CD4-positive, CD25-positive, alpha-beta regulatory T cell (primary cell): ENCODE results near the gene TACC3. TPM values are rescaled to one million over a fixed set of nuclear protein-coding genes. Genes with fewer than 3 reads are reported as not detected.

Source experiments
- ATAC-seq, 2 donors: fragments of 150-1000 bp; cut with Tn5 transposase; one replicate each; pipeline ENCODE4 v1.10.0; 2021; ENCODE audit warnings: low read depth in 2 of 2, moderate number of reproducible peaks in 2 of 2, moderate library complexity in 1 of 2
- DNase-seq, 3 donors: peaks; one replicate each; pipeline versions ENCODE4 v3.0.0 to v3.0.0-alpha.2; 2012 to 2022; ENCODE audit warnings: mixed read lengths in 1 of 3
- H3K27ac ChIP-seq: one replicate; pipeline ENCODE4 v1.7.0; 2013; ENCODE audit warnings: mild to moderate bottlenecking, low read length; ENCODE audit not compliant: insufficient read depth, poor library complexity, severe bottlenecking
- H3K27me3 ChIP-seq: one replicate; pipeline ENCODE4 v1.7.0; 2013; ENCODE audit warnings: low read length; ENCODE audit not compliant: control insufficient read depth, insufficient read depth
- H3K36me3 ChIP-seq: one replicate; pipeline ENCODE4 v1.7.0; 2013; ENCODE audit warnings: mild to moderate bottlenecking, low read length, moderate library complexity; ENCODE audit not compliant: control insufficient read depth, insufficient read depth
- H3K4me1 ChIP-seq: 2 replicates; pipeline ENCODE4 v1.7.0; 2013; ENCODE audit warnings: mild to moderate bottlenecking, low read length; ENCODE audit not compliant: insufficient read depth, control insufficient read depth, poor library complexity, severe bottlenecking
- H3K4me3 ChIP-seq: one replicate; pipeline ENCODE4 v1.7.0; 2013; ENCODE audit warnings: low read depth, mild to moderate bottlenecking, low read length, moderate library complexity
- H3K9me3 ChIP-seq, 2 experiments: 1 replicate in 1 of 2; 2 replicates in 1 of 2; pipeline ENCODE4 v1.7.0; 2013; ENCODE audit warnings: low read length in 2 of 2, mild to moderate bottlenecking in 1 of 2, moderate library complexity in 1 of 2; ENCODE audit not compliant: control insufficient read depth in 2 of 2
- H3K27ac Mint-ChIP-seq, 3 donors: one replicate each; pipeline ENCODE4 v1.8.0; 2020 to 2022; ENCODE audit warnings: mild to moderate bottlenecking in 3 of 3, mixed read lengths in 3 of 3, moderate library complexity in 2 of 3
- H3K27me3 Mint-ChIP-seq: one replicate; pipeline ENCODE4 v1.8.0; 2022; ENCODE audit warnings: mild to moderate bottlenecking, mixed read lengths
- H3K36me3 Mint-ChIP-seq: one replicate; pipeline ENCODE4 v1.8.0; 2020; ENCODE audit warnings: mixed read lengths
- H3K4me1 Mint-ChIP-seq, 4 donors: one replicate each; pipeline ENCODE4 v1.8.0; 2020 to 2022; ENCODE audit warnings: mixed read lengths in 4 of 4, mild to moderate bottlenecking in 1 of 4
- H3K4me3 Mint-ChIP-seq, 4 donors: one replicate each; pipeline ENCODE4 v1.8.0; 2020 to 2022; ENCODE audit warnings: mild to moderate bottlenecking in 4 of 4, mixed read lengths in 4 of 4, moderate library complexity in 3 of 4
- H3K9me3 Mint-ChIP-seq, 7 donors: one replicate each; pipeline ENCODE4 v1.8.0; 2020 to 2022; ENCODE audit warnings: mixed read lengths in 7 of 7, mild to moderate bottlenecking in 3 of 7, moderate library complexity in 2 of 7
- polyA plus RNA-seq, 4 donors: library from polyadenylated mRNA; unstranded; fragments of 300-500 nt; fragmentation: Illumina TruSeq; gene quantifications; one replicate each; pipeline ENCODE4 v1.2.3, GENCODE V29; 2021
- total RNA-seq: library from RNA; stranded (reverse); gene quantifications from one replicate; pipeline ENCODE4 v1.2.3, GENCODE V29; 2022

The TACC3 gene
- total and polyA plus RNA-seq, 5 donors from 2014 or later, result 62.0 to 111 (median 68.8) TPM

DNA sequence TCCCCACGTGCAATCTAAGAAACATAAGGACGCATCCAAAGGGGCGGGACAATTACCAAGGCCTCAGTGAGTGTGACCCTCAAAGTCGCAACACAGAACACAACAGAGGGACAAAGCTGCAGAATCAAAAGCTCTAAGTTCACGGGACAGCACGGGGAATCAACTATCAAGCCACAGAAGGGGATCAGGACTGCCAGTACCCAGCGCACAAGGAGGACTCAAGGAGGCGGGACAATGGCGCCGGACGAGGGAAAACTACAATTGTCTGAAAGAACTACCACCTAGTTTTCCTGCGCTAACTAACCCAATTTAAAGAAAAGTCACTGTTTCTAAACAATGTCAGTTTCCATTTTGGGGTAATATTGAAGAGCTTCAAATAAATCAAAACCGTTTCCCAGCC lies 38.5 kb upstream of the TACC3 start:
- Histone ChIP-seq H3K9me3 (no peaks in the 10 kb centered on the region), H3K27me3 (no peaks in the 10 kb centered on the region), H3K27ac (peak overlapping the region; percentile 57), H3K36me3 (no peaks in the 10 kb centered on the region), H3K4me3 (peak overlapping the region; percentile 90), H3K4me1 (peaks cover 18% of the 10 kb centered on the region)
- Mint-ChIP-seq H3K9me3 (no peaks in the 10 kb centered on the region), H3K4me3 (peak overlapping the region; percentile 91 to 96 (median 92)), H3K36me3 (no peaks in the 10 kb centered on the region), H3K4me1 (peaks cover 6 to 17% (median 9%) of the 10 kb centered on the region in 4 donors), H3K27ac (peak overlapping the region in 2 of 3 donors; percentile 79 to 95), H3K27me3 (no peaks in the 10 kb centered on the region)
- ATAC-seq (no peak), DNase-seq (no peak)

GRCh38 chr4:1683261-1683735 lies 38.0 kb upstream of the TACC3 start:
- Histone ChIP-seq H3K9me3 (no peaks in the 10 kb centered on the region), H3K36me3 (no peaks in the 10 kb centered on the region), H3K27me3 (no peaks in the 10 kb centered on the region), H3K27ac (peak overlapping the region; percentile 57), H3K4me1 (peaks cover 18% of the 10 kb centered on the region), H3K4me3 (peak overlapping the region; percentile 90)
- no peaks in the 10 kb centered on the region for H3K27me3 Mint-ChIP-seq
- ATAC-seq, result no peak
- H3K36me3 Mint-ChIP-seq, result no peaks in the 10 kb centered on the region
- H3K4me3 Mint-ChIP-seq, result peak overlapping the region; percentile 91 to 96 (median 92)
- peak overlapping the region; percentile 63 to 95 (median 79) for H3K27ac Mint-ChIP-seq
- H3K9me3 Mint-ChIP-seq, result no peaks in the 10 kb centered on the region
- peaks cover 6 to 17% (median 9%) of the 10 kb centered on the region in 4 donors for H3K4me1 Mint-ChIP-seq
- DNase-seq, result peak in 1 of 3 donors; percentile 48

- peak; percentile 87 to 91 (median 88) for DNase-seq
- H3K27me3 ChIP-seq, result no peaks in the 10 kb centered on the region
- H3K4me3 ChIP-seq, result peak within 1 kb of the TSS; percentile 90
- no peaks in the 10 kb centered on the region for H3K9me3 ChIP-seq
- Mint-ChIP-seq H3K4me1 (peaks cover 6 to 17% (median 9%) of the 10 kb centered on the region in 4 donors), H3K4me3 (peak within 1 kb of the TSS; percentile 91 to 96 (median 92)), H3K27me3 (no peaks in the 10 kb centered on the region), H3K9me3 (no peaks in the 10 kb centered on the region), H3K27ac (peak within 1 kb of the TSS; percentile 63 to 95 (median 79)), H3K36me3 (no peaks in the 10 kb centered on the region)
- peak; percentile 90 to 93 for ATAC-seq
- peaks cover 18% of the 10 kb centered on the region for H3K4me1 ChIP-seq
- H3K36me3 ChIP-seq, result no peaks in the 10 kb centered on the region
- peak within 1 kb of the TSS; percentile 57 for H3K27ac ChIP-seq
These were observed 37.4 kb upstream of the TACC3 start, which contains the start of gene FAM53A for GRCh38 chr4:1683736-1684505. TSS of gene FAM53A (minus strand) at chr4:1684313. CDS start at chr4:1668741, 15,572 bp downstream.

GRCh38 chr4:1684506-1685234 lies 36.7 kb upstream of the TACC3 start:
- ATAC-seq (no peak), DNase-seq (no peak)
- peaks cover 6 to 17% (median 9%) of the 10 kb centered on the region in 4 donors for H3K4me1 Mint-ChIP-seq
- Histone ChIP-seq H3K36me3 (no peaks in the 10 kb centered on the region), H3K4me1 (peaks cover 18% of the 10 kb centered on the region), H3K9me3 (no peaks in the 10 kb centered on the region), H3K27ac (no peak overlapping the region), H3K4me3 (no peak overlapping the region), H3K27me3 (no peaks in the 10 kb centered on the region)
- H3K27me3 Mint-ChIP-seq, result no peaks in the 10 kb centered on the region
- H3K36me3 Mint-ChIP-seq, result no peaks in the 10 kb centered on the region
- peak overlapping the region in 3 of 4 donors; percentile 47 to 79 (median 73) for H3K4me3 Mint-ChIP-seq
- no peaks in the 10 kb centered on the region for H3K9me3 Mint-ChIP-seq
- H3K27ac Mint-ChIP-seq, result no peak overlapping the region

GRCh38 chr4:1685235-1686150 lies 35.8 kb upstream of the TACC3 start:
- H3K27ac Mint-ChIP-seq, result no peak overlapping the region
- no peaks in the 10 kb centered on the region for H3K27me3 ChIP-seq
- no peak overlapping the region for H3K27ac ChIP-seq
- DNase-seq (no peak), ATAC-seq (no peak)
- H3K9me3 ChIP-seq, result no peaks in the 10 kb centered on the region
- H3K9me3 Mint-ChIP-seq, result no peaks in the 10 kb centered on the region
- no peak overlapping the region for H3K4me3 ChIP-seq
- no peaks in the 10 kb centered on the region for H3K36me3 ChIP-seq
- peaks cover 18% of the 10 kb centered on the region for H3K4me1 ChIP-seq
- no peaks in the 10 kb centered on the region for H3K27me3 Mint-ChIP-seq
- H3K36me3 Mint-ChIP-seq, result peaks cover 1% of the 10 kb centered on the region
- peaks cover 6 to 17% (median 9%) of the 10 kb centered on the region in 4 donors for H3K4me1 Mint-ChIP-seq
- H3K4me3 Mint-ChIP-seq, result peak overlapping the region in 1 of 4 donors; percentile 26

DNA sequence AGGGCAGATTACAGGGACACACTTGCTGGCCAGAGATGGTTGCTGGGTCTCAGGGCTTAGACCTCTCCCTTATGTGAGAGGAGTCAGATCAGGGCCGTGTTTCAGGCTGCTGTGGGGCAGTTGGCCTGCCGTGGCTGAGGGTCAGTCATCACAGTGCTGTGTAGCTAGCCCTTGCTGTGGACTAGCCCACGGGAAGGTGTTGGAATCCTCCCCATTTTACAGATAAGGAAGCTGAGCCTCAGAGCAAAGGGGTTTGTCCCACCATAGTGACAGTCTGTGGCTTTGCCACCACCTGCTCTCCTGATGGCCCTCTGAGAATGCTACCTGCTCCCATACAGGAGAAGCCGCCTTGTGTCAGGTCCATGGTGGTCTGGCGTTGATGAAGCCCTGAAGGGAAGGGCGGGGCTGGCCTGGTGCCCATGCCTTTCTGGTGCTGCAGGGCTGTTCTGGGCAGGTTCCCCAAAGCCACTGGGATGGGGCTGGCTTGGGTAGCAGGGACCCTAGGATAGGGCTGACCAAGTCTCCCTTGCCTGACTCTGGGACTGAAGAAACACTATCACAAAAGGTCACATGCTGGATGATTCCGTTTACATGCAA lies 34.8 kb upstream of the TACC3 start:
- H3K4me1 Mint-ChIP-seq, result peaks cover 6 to 14% (median 9%) of the 10 kb centered on the region in 4 donors
- H3K27me3 Mint-ChIP-seq, result no peaks in the 10 kb centered on the region
- no peaks in the 10 kb centered on the region for H3K27me3 ChIP-seq
- H3K9me3 ChIP-seq, result no peaks in the 10 kb centered on the region
- H3K27ac Mint-ChIP-seq, result peak overlapping the region in 1 of 3 donors; percentile 36
- DNase-seq (no peak), ATAC-seq (no peak)
- H3K36me3 Mint-ChIP-seq, result peaks cover 3% of the 10 kb centered on the region
- peak overlapping the region; percentile 27 to 74 (median 49) for H3K4me3 Mint-ChIP-seq
- H3K4me3 ChIP-seq, result no peak overlapping the region
- peaks cover 18% of the 10 kb centered on the region for H3K4me1 ChIP-seq
- H3K36me3 ChIP-seq, result peaks cover 6% of the 10 kb centered on the region
- no peak overlapping the region for H3K27ac ChIP-seq
- H3K9me3 Mint-ChIP-seq, result no peaks in the 10 kb centered on the region

GRCh38 chr4:1690698-1691097 lies 30.6 kb upstream of the TACC3 start:
- H3K36me3 Mint-ChIP-seq, result peaks cover 19% of the 10 kb centered on the region
- ATAC-seq, result no peak

More at GRCh38 chr4:1690698-1691097, 30.6 kb upstream of the TACC3 start:
- Histone ChIP-seq H3K27ac (no peak overlapping the region), H3K4me3 (no peak overlapping the region), H3K4me1 (peaks cover 4% of the 10 kb centered on the region), H3K36me3 (peaks cover 38% of the 10 kb centered on the region), H3K9me3 (no peaks in the 10 kb centered on the region), H3K27me3 (no peaks in the 10 kb centered on the region)
- no peak overlapping the region for H3K4me3 Mint-ChIP-seq
- H3K4me1 Mint-ChIP-seq, result peaks cover 0 to 8% (median 4%) of the 10 kb centered on the region in 4 donors
- no peaks in the 10 kb centered on the region for H3K9me3 Mint-ChIP-seq
- H3K27ac Mint-ChIP-seq, result peak overlapping the region in 1 of 3 donors; percentile 32
- DNase-seq, result no peak
- no peaks in the 10 kb centered on the region for H3K27me3 Mint-ChIP-seq
